Liver (tissue), 9 donors: ENCODE measurements around the gene TRIM33. TPM values are rescaled to one million over a fixed set of nuclear protein-coding genes. Genes with fewer than 3 reads are reported as not detected.

ENCODE experiments used
- DNase-seq: peaks from one replicate; pipeline ENCODE4 v3.0.0-alpha.2; 2017; ENCODE audit warnings: low spot score
- H3K27ac ChIP-seq, 2 donors: one replicate each; pipeline ENCODE4 v1.7.0; 2013; ENCODE audit warnings: inconsistent platforms in 2 of 2, low read length in 2 of 2, control low read depth in 1 of 2, low read depth in 1 of 2, mild to moderate bottlenecking in 1 of 2
- H3K27me3 ChIP-seq, 4 donors: one replicate each; pipeline versions ENCODE4 v1.6.1 to v1.7.0; 2013; ENCODE audit warnings: low read length in 3 of 4, inconsistent platforms in 1 of 4, mild to moderate bottlenecking in 1 of 4, moderate library complexity in 1 of 4; ENCODE audit not compliant: control insufficient read depth in 4 of 4, insufficient read depth in 4 of 4
- H3K36me3 ChIP-seq, 4 donors: one replicate each; pipeline versions ENCODE4 v1.6.1 to v1.7.0; 2013; ENCODE audit warnings: low read length in 3 of 4, mild to moderate bottlenecking in 3 of 4, low read depth in 1 of 4, moderate library complexity in 1 of 4; ENCODE audit not compliant: control insufficient read depth in 4 of 4, insufficient read depth in 3 of 4
- H3K4me1 ChIP-seq, 4 donors: one replicate each; pipeline versions ENCODE4 v1.6.1 to v1.7.0; 2013; ENCODE audit warnings: low read length in 3 of 4, mild to moderate bottlenecking in 3 of 4, moderate library complexity in 1 of 4; ENCODE audit not compliant: control insufficient read depth in 4 of 4, insufficient read depth in 4 of 4
- H3K4me3 ChIP-seq, 3 donors: one replicate each; pipeline versions ENCODE4 v1.6.1 to v1.7.0; 2013; ENCODE audit warnings: low read length in 3 of 3, control low read depth in 1 of 3, low read depth in 1 of 3, mild to moderate bottlenecking in 1 of 3
- H3K9ac ChIP-seq, 2 donors: one replicate each; pipeline ENCODE4 v1.7.0; 2013; ENCODE audit warnings: low read length in 2 of 2, mild to moderate bottlenecking in 2 of 2, moderate library complexity in 2 of 2, control low read depth in 1 of 2, low read depth in 1 of 2
- H3K9me3 ChIP-seq, 4 donors: one replicate each; pipeline versions ENCODE4 v1.6.1 to v1.7.0; 2013; ENCODE audit warnings: low read length in 3 of 4; ENCODE audit not compliant: control insufficient read depth in 4 of 4
- CTCF ChIP-seq: fragments of 150-350 bp; IDR thresholded peaks from 2 replicates; pipeline ENCODE4 v1.5.1; 2017; ENCODE audit warnings: improper control_type of control experiment, low read depth, low read length; ENCODE audit not compliant: missing input control
- EGR1 ChIP-seq, 2 donors: IDR thresholded peaks; 2 replicates each; pipeline ENCODE4 v1.6.1; 2016 to 2018; ENCODE audit warnings: antibody characterized with exemption in 2 of 2, low read depth in 2 of 2
- FOXA1 ChIP-seq: IDR thresholded peaks from 2 replicates; pipeline ENCODE4 v1.6.1; 2016; ENCODE audit warnings: antibody characterized with exemption
- FOXA2 ChIP-seq: IDR thresholded peaks from 2 replicates; pipeline ENCODE4 v1.6.1; 2016; ENCODE audit warnings: antibody characterized with exemption
- GABPA ChIP-seq, 2 donors: IDR thresholded peaks in 1 of 2; conservative IDR thresholded peaks in 1 of 2; 2 replicates each; pipeline ENCODE4 v1.6.1; 2016; ENCODE audit warnings: antibody characterized with exemption in 2 of 2, mild to moderate bottlenecking in 1 of 2, moderate library complexity in 1 of 2
- HNF4A ChIP-seq, 2 donors: conservative IDR thresholded peaks; 2 replicates each; pipeline ENCODE4 v1.6.1; 2016; ENCODE audit warnings: antibody characterized with exemption in 2 of 2, mild to moderate bottlenecking in 2 of 2
- HNF4G ChIP-seq: IDR thresholded peaks from 2 replicates; pipeline ENCODE4 v1.6.1; 2016; ENCODE audit warnings: antibody characterized with exemption
- JUND ChIP-seq, 2 donors: IDR thresholded peaks; 2 replicates each; pipeline ENCODE4 v1.6.1; 2016; ENCODE audit warnings: antibody characterized with exemption in 2 of 2
- MAX ChIP-seq: IDR thresholded peaks from 2 replicates; pipeline ENCODE4 v1.6.1; 2016; ENCODE audit warnings: antibody characterized with exemption
- NR2F2 ChIP-seq: IDR thresholded peaks from 2 replicates; pipeline ENCODE4 v1.6.1; 2016; ENCODE audit warnings: antibody characterized with exemption
- RAD21 ChIP-seq, 2 donors: IDR thresholded peaks; 2 replicates each; pipeline ENCODE4 v1.6.1; 2016; ENCODE audit warnings: antibody characterized with exemption in 2 of 2, mild to moderate bottlenecking in 2 of 2
- REST ChIP-seq: IDR thresholded peaks from 2 replicates; pipeline ENCODE4 v1.6.1; 2016; ENCODE audit warnings: antibody characterized with exemption, mild to moderate bottlenecking
- SP1 ChIP-seq: IDR thresholded peaks from 2 replicates; pipeline ENCODE4 v1.6.1; 2018; ENCODE audit warnings: antibody characterized with exemption, mild to moderate bottlenecking
- TAF1 ChIP-seq: conservative IDR thresholded peaks from 2 replicates; pipeline ENCODE4 v1.6.1; 2016; ENCODE audit warnings: antibody characterized with exemption, mild to moderate bottlenecking
- YY1 ChIP-seq: IDR thresholded peaks from 2 replicates; pipeline ENCODE4 v1.6.1; 2016; ENCODE audit warnings: antibody characterized with exemption, mild to moderate bottlenecking
- ZBTB33 ChIP-seq: IDR thresholded peaks from 2 replicates; pipeline ENCODE4 v1.6.1; 2016; ENCODE audit warnings: antibody characterized with exemption
- WGBS: extraction: QIAGEN DNeasy Blood & Tissue Kit; methylation state at CpG from one replicate; pipeline ENCODE4 v1.1.7; 2013; 5-methylcytosine and 5-hydroxymethylcytosine counted together
- polyA plus RNA-seq, 2 donors: library from polyadenylated mRNA; stranded (reverse) in 1 of 2; unstranded in 1 of 2; fragments of 200-250 nt in 1 of 2; fragments of >200 nt in 1 of 2; fragmentation: Nextera tagmentation in 1 of 2; extraction: Ambion mirVana in 1 of 2; gene quantifications; one replicate each; pipeline versions ENCODE4 v1.2.1 to v1.2.3, GENCODE V29; 2013 to 2015
- total RNA-seq, 2 donors: library from RNA; depleted of rRNA; stranded (reverse); fragments of >200 nt; gene quantifications; one replicate each; pipeline ENCODE4 v1.2.3, GENCODE V29; 2014
- donor health status: healthy.
- donor health status: healthy.
- donor health status: healthy.
- donor health status: healthy.
- donor health status: healthy.

TRIM33 gene
- total and polyA plus RNA-seq, 4 donors, result 4.5 to 30.5 (median 16.6) TPM

- DNase-seq, result no peak
- no peak overlapping the region for H3K27ac ChIP-seq
- no peak overlapping the region for H3K4me3 ChIP-seq
- TF ChIP-seq FOXA2 (no peak), MAX (no peak), GABPA (IDR thresholded peaks at IDR 0.05 in 1 of 2, conservative IDR thresholded peaks at IDR 0.05 in 1 of 2) (no peak), YY1 (no peak), EGR1 (IDR thresholded peaks at IDR 0.05; ENCODE audit: low read depth in 2 of 2) (no peak), REST (no peak), RAD21 (IDR thresholded peaks at IDR 0.05) (no peak), CTCF (no peak), HNF4A (conservative IDR thresholded peaks at IDR 0.05) (no peak), ZBTB33 (no peak), JUND (IDR thresholded peaks at IDR 0.05) (no peak)
- 97% methylated on average over 3 of the region's 3 CpGs for WGBS
- no peaks in the 10 kb centered on the region for H3K9me3 ChIP-seq
- no peak overlapping the region for H3K9ac ChIP-seq
- H3K4me1 ChIP-seq, result no peaks in the 10 kb centered on the region
- H3K36me3 ChIP-seq, result peaks cover 2 to 13% (median 8%) of the 10 kb centered on the region in 4 donors
- H3K27me3 ChIP-seq, result no peaks in the 10 kb centered on the region
These were observed 69.7 kb downstream of the TRIM33 start for GRCh38 chr1:114441332-114441731.

- Histone ChIP-seq H3K36me3 (peaks cover 2 to 13% (median 8%) of the 10 kb centered on the region in 4 donors), H3K4me1 (peaks cover 0 to 10% (median 7%) of the 10 kb centered on the region in 4 donors), H3K9ac (no peak overlapping the region), H3K9me3 (no peaks in the 10 kb centered on the region), H3K4me3 (no peak overlapping the region), H3K27ac (no peak overlapping the region), H3K27me3 (no peaks in the 10 kb centered on the region)
- WGBS, result 92% methylated on average over 4 of the region's 4 CpGs
- TF ChIP-seq NR2F2 (no peak), SP1 (no peak), GABPA (IDR thresholded peaks at IDR 0.05 in 1 of 2, conservative IDR thresholded peaks at IDR 0.05 in 1 of 2) (no peak), FOXA1 (no peak), FOXA2 (no peak), TAF1 (no peak), HNF4G (no peak)
- no peak for DNase-seq
These were observed 71.6 kb downstream of the TRIM33 start for GRCh38 chr1:114439369-114439768.
